ENCODE measurements around the gene PWWP2A. TPM values are rescaled to one million over a fixed set of nuclear protein-coding genes. Genes with fewer than 3 reads are reported as not detected.

PWWP2A gene
- total and polyA plus RNA-seq, 2 of the 8 experiments (the other 6 are each of a cell fraction or from before 2014, with no cell fraction given), result 18.5 to 63.0 TPM

- H3K36me3 ChIP-seq (ENCODE audit: control insufficient read depth in 2 of 4, insufficient read depth in 4 of 4, low read length in 3 of 4), result no peaks in the 10 kb centered on the region
- no peaks in the 10 kb centered on the region for H3K79me1 ChIP-seq (ENCODE audit: low read depth, low read length)
- peak overlapping the region; percentile 100 for H2BK20ac ChIP-seq (ENCODE audit: low read length)
- peak overlapping the region; percentile 59 for H3K56ac ChIP-seq (replicated peaks; ENCODE audit: insufficient read length, low read depth, low read length)
- H4K20me1 ChIP-seq (replicated peaks in 1 of 2; ENCODE audit: control insufficient read depth in 1 of 2, insufficient read depth in 2 of 2, low read length in 2 of 2), result no peaks in the 10 kb centered on the region
- ChIA-PET POLR2A (ENCODE audit: partially characterized antibody) (interaction anchor here (0.7 to 6.1 kb wide), 15 partner anchors 8 to 103 kb away, joined by 3 to 72 read pairs (median 4); no protein-coding TSS in a partner anchor), CTCF (ENCODE audit: partially characterized antibody) (interaction anchor here (0.6 to 4.3 kb wide), 11 partner anchors 17 to 834 kb away, joined by 3 to 29 read pairs (median 3); partner anchors contain the start of gene FABP6)
- no peaks in the 10 kb centered on the region for H3K79me2 ChIP-seq (ENCODE audit: control insufficient read depth in 1 of 2, insufficient read depth in 2 of 2, low read length in 2 of 2)
- peak overlapping the region; percentile 87 for H4K5ac ChIP-seq (ENCODE audit: insufficient read length, low read depth, low read length)
- WGBS, 2 experiments (ENCODE audit: extremely low coverage in 1 of 2, insufficient coverage in 1 of 2, insufficient read length in 1 of 2, insufficient replicate concordance in 2 of 2, low coverage in 1 of 2, low lambda C conversion rate in 2 of 2, missing lambda C conversion rate in 1 of 2), result 56% methylated on average over 15 of the region's 15 CpGs; no CpG with 5 or more reads in 1 of the 2 experiments
- H3K4me3 ChIP-seq (ENCODE audit: extremely low read depth in 1 of 4, insufficient read depth in 2 of 4, low read depth in 3 of 4, low read length in 4 of 4), result peak overlapping the region in 2 of 4 experiments; percentile 12 to 48; a peak in 2 of 8 replicates
- H2AK5ac ChIP-seq (ENCODE audit: low read depth, low read length), result peak overlapping the region; percentile 100
- H3K4ac ChIP-seq (replicated peaks; ENCODE audit: insufficient read length, low read depth, low read length), result peak overlapping the region; percentile 82
- peak overlapping the region; percentile 20 to 56; a peak in 3 of 4 replicates for H3K4me2 ChIP-seq (ENCODE audit: insufficient read depth in 1 of 2, low read depth in 2 of 2, low read length in 2 of 2)
- H3K23ac ChIP-seq (ENCODE audit: insufficient read length), result no peak overlapping the region
- peak overlapping the region; percentile 100 for H2BK12ac ChIP-seq (ENCODE audit: low read depth, low read length)
- FAIRE-seq, result peak; percentile 93
- H3K4me1 ChIP-seq (replicated peaks in 1 of 4; ENCODE audit: control insufficient read depth in 3 of 4, insufficient read depth in 4 of 4, low read length in 3 of 4), result peaks cover 20 to 37% (median 28%) of the 10 kb centered on the region in 4 experiments
- H3K18ac ChIP-seq (ENCODE audit: extremely low read depth, low read length), result peak overlapping the region; percentile 99
- H3K9me3 ChIP-seq (ENCODE audit: insufficient read depth in 2 of 2, low read depth in 1 of 2, low read length in 1 of 2), result no peaks in the 10 kb centered on the region
- H3K27me3 ChIP-seq (replicated peaks in 1 of 4; ENCODE audit: control insufficient read depth in 3 of 4, extremely low read depth in 1 of 4, insufficient read depth in 3 of 4, low read length in 3 of 4), result no peaks in the 10 kb centered on the region
- no peak overlapping the region for H2AFZ ChIP-seq (ENCODE audit: low read length)
- peak overlapping the region; percentile 88 for H4K91ac ChIP-seq (replicated peaks; ENCODE audit: insufficient read length, low read length)
- H3K14ac ChIP-seq (ENCODE audit: insufficient read length), result no peak overlapping the region
- peak overlapping the region; percentile 95; the same call in 1 of the 2 replicates for H2BK15ac ChIP-seq (ENCODE audit: low read length)
- peak in 1 of 2 experiments; percentile 73 for DNase-seq (ENCODE audit: low read depth in 1 of 2, low spot score in 2 of 2)
- H3K9ac ChIP-seq (replicated peaks in 1 of 4; ENCODE audit: extremely low read depth in 1 of 4, low read depth in 3 of 4, low read length in 3 of 4), result peak overlapping the region in 2 of 4 experiments; percentile 58 to 60; a peak in 4 of 7 replicates
- peak overlapping the region; percentile 90 for H3K27ac ChIP-seq (ENCODE audit: low read depth, low read length)
- H2BK5ac ChIP-seq (ENCODE audit: low read depth, low read length), result peak overlapping the region; percentile 99
- peak overlapping the region; percentile 87; the same call in 1 of the 2 replicates for H4K8ac ChIP-seq (ENCODE audit: extremely low read depth, insufficient read depth, low read length)
- no peaks in the 10 kb centered on the region for H3K23me2 ChIP-seq (ENCODE audit: low read depth, low read length)
- H2BK120ac ChIP-seq (replicated peaks; ENCODE audit: low read depth, low read length), result peak overlapping the region; percentile 99
- TF ChIP-seq ATF3 (IDR thresholded peaks at IDR 0.05; ENCODE audit: insufficient read depth, low read depth, low read length) (no peak), CHD2 (IDR thresholded peaks at IDR 0.05; ENCODE audit: low read length) (no peak), SP1 (IDR thresholded peaks at IDR 0.05; ENCODE audit: low read depth, low read length) (peak; percentile 89), YY1 (IDR thresholded peaks at IDR 0.05; ENCODE audit: low read depth, low read length) (no peak), SRF (IDR thresholded peaks at IDR 0.05; ENCODE audit: low read depth, low read length) (no peak), USF2 (IDR thresholded peaks at IDR 0.05; ENCODE audit: low read length) (peak; percentile 67), SIX5 (IDR thresholded peaks at IDR 0.05; ENCODE audit: low read depth, low read length) (no peak)
Measured at GRCh38 chr5:160165137-160166068, 46.2 kb upstream of the PWWP2A start.
